ENCODE results near the gene ZBTB7B.

The ZBTB7B gene

DNA sequence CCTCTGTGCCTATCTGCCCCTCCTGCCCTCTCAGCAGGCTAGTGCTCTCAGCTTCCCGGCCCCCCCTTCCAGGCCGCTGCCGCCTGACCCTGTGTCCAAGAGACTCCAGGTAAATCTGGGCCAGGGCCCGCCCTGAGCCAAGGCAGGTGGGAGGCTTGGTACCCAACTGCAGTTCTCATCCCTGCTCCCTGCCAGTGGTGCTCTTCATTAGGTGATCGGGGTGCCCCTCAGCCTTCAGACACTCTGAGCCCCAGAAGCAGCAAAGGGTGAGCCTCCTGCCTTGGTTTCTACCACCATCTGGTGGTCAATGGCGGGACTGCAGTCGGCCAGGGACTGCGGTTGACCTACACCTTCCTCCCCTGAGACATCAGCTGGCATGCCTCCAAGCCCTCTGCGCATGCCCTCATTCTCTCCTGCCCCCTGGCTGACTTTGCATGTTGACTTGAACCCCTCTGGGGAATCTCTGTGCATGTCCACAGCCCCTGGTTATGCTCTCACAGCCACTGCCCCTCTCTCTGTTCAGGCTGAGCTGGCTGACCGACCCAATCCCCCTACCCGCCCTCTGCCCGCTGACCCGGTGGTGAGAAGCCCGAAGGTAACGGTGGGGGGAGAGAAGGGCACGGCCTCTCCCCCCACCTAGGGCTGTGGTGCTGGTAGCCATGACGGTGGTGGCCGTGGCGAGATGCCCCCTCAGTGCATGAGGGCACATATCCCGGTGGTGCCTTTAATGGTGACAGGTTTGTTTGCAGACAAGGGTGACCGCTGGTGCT is 59.0 kb downstream of the ZBTB7B start:
- DNase-seq (ENCODE audit: low read depth) = peak; percentile 88

DNA sequence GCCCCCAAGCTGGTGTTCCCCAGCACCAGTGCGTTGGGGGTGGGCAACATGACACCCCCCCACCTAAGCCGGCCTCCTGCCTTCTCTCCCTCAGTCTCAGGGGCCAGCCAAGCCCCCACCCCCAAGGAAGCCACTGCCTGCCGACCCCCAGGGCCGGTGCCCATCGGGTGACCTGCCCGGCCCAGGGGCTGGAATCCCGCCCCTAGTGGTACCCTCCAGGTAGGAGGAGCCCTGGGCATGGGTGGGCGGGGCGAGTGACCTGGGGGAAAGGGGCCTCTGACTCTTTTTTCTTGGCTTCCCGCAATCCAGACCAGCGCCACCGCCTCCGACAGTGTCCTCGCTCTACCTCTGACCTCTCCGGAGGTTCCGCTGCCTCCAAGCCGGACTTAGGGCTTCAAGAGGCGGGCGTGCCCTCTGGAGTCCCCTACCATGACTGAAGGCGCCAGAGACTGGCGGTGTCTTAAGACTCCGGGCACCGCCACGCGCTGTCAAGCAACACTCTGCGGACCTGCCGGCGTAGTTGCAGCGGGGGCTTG is 59.6 kb downstream of the ZBTB7B start:
- DNase-seq (ENCODE audit: low read depth) = no peak

DNA sequence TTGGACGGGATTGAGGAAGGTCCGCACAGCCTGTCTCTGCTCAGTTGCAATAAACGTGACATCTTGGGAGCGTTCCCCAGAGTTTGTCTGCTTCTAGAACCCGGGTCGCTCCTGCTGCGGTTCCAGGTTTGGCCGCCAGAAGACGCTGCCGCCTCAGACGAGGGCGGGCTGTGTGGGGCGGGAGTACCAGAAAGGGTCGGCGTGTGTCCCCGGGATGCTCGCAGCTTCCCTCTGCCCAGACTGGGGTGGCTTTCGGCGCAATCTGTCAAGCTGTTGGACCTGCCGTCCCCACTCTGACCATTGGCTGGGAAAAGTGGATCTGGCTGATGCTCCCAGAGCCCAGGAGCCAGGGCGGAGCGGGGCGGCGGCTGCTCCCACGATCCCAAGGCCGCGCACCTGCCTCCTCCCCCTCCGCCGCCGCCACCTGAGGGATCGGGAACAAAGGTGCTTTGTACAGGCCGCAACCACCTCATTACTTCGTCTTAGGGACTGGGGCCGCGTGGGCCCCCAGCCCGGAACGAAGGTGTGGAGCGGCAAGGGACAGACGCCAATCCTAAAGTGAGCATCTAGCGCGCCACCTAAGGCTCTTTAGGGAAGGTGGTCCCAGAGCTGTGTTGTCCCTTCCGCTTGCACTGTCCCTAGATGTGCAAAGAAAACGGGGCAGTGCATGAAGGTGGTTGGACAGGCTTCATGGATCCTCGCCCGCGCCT is 60.3 kb downstream of the ZBTB7B start:
- DNase-seq (ENCODE audit: low read depth) = peak; percentile 62

DNA sequence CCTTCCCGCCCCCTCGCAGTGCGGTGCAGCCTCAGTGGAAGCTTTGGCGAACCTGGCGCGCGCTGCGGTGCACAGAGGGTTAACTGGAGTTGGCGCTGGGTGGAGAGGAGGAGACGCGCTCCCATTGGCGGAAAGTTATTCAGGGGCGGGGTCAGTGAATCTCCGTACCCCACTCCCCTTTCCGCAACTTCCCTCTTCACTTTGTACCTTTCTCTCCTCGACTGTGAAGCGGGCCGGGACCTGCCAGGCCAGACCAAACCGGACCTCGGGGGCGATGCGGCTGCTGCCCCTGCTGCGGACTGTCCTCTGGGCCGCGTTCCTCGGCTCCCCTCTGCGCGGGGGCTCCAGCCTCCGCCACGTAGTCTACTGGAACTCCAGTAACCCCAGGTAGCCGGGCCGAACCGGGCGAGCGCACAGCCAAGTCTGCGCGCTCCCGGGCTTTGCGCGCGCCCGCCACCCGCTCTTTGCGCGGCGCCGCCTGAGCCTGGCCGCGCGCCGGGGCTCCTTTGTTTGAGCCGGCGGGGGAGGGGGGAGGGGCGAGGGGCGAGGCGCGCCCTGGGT is 61.0 kb downstream of the ZBTB7B start, which contains the start of gene EFNA4:
Gene EFNA4, plus strand, starts transcription at position 191 of the 561 bp plus-strand sequence. Its CDS starts 84 bp downstream, at position 275.
- peak; percentile 73 for DNase-seq (ENCODE audit: low read depth)

DNA sequence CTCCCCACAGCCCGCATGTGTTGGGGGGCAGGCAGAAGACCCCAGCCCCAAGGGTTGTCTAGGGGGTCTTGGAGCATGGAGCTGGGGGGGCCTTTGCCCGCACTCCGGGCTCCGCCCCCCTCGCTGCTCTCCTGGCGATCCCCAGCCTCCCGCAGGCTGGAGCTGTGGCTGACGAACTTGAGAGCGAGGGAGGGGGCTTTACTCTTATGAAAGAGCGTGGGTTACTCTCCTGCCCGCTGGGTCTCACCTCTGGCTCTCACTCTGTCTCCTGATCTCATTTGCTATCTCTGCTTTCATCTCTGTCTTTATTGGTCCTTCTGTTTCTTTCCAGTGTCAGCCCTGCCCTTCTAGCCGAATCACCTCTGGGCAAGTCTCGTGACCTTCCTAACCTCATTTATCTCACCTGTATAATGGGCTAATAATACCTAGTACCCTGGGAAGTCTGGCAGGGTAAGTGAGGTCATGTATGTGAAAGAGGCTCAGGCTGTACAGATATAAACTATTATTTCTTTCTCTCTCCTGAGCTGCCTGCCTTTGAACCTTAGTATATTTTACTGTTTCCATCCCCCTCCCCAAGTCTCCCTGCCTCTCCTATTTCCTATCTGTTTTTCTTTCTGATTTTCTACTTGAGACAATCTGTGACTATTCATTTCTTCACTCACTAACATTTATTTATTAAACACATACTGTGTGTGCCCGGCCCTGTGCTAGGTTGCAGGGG is 61.7 kb downstream of the ZBTB7B start:
- DNase-seq (ENCODE audit: low read depth) = no peak

DNA sequence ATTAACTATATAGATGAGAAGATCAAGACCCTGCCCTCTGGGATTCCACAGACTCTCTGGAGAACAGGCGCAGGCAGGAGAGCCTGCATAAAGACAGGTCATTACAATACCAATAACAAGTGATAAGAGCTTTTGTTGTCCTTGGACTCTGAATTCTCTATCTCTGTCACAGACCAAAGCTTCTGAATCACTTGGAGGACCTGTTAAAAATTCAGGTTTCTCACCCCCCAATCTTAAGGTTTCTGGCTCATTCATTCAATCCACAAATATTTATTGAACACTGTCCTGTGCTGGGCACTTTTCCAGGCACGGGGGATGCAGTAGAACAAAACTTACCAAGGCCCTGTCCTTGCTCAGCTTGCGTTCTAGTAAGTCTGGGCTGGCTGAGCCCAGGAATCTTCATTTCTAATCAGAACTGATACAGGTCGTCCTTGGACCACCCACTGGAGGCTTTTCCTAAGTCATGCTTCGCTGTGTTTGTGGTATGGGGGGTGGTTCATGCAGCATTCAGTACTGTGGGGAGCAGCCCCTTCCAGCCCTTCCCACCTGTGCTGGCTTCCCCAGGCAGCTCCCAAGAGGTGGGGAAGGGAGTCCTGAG is 62.3 kb downstream of the ZBTB7B start:
- no peak for DNase-seq (ENCODE audit: low read depth)

DNA sequence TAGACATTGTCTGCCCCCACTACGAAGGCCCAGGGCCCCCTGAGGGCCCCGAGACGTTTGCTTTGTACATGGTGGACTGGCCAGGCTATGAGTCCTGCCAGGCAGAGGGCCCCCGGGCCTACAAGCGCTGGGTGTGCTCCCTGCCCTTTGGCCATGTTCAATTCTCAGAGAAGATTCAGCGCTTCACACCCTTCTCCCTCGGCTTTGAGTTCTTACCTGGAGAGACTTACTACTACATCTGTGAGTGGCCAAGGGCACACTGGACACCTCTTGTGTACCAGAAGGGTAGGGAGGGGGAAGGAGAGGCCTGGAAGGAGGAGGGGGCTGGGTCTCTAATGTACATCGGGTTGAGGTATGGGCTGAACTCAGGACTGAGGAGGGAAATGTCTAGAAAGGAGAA is 64.2 kb downstream of the ZBTB7B start:
- DNase-seq (ENCODE audit: low read depth) = no peak

All from stimulated activated CD4-positive, alpha-beta T cell treated with anti-CD3 and anti-CD28 coated beads, Interleukin-2, amount 100 ng/mL, for 4 hours (primary cell).